Upper lobe of right lung (tissue), 1 donor: ENCODE measurements around the gene EPHB4. TPM values are rescaled to one million over a fixed set of nuclear protein-coding genes. Genes with fewer than 3 reads are reported as not detected.

ENCODE experiments used
- ATAC-seq: fragments of 200-7000 bp; cut with Tn5 transposase; one replicate; pipeline ENCODE4 v1.9.1; 2020; ENCODE audit warnings: mild to moderate bottlenecking, moderate library complexity
- DNase-seq: peaks from one replicate; pipeline ENCODE4 v3.0.0-alpha.2; 2020
- H3K27ac ChIP-seq: fragments of 200-600 bp; one replicate; pipeline ENCODE4 v1.8.0; 2022
- H3K27me3 ChIP-seq: fragments of 200-600 bp; one replicate; pipeline ENCODE4 v1.8.0; 2022; ENCODE audit warnings: mild to moderate bottlenecking
- H3K36me3 ChIP-seq: fragments of 200-600 bp; one replicate; pipeline ENCODE4 v1.8.0; 2022
- H3K4me1 ChIP-seq: fragments of 200-600 bp; one replicate; pipeline ENCODE4 v1.8.0; 2022
- H3K4me3 ChIP-seq: fragments of 200-600 bp; one replicate; pipeline ENCODE4 v1.8.0; 2022; ENCODE audit warnings: mild to moderate bottlenecking
- H3K9me3 ChIP-seq: fragments of 200-600 bp; one replicate; pipeline ENCODE4 v1.8.0; 2022
- intact Hi-C: fragments of 100-400 bp; cut with DNase I; formaldehyde crosslinking; loops from one replicate; pipeline ENCODE4 v1.11.0; 2022
- total RNA-seq: library from RNA; stranded (reverse); fragmentation: NEBNext Ultra II Directional; extraction: Animal tissue kit (Norgen Biotek cat#: 25700); gene quantifications from one replicate; pipeline ENCODE4 v1.2.1, GENCODE V29; 2021
- TF ChIP-seq, protein P1 (sequence below): fragments of 200-600 bp; IDR thresholded peaks from one replicate; pipeline ENCODE4 v1.8.0; 2022; ENCODE audit warnings: antibody characterized with exemption
- donor health status: DM: no; HTN: yes; CAD: no; lungs with severe emphysema.

EPHB4 gene
- total RNA-seq, 1 donor from 2014 or later: 117 TPM

DNA sequence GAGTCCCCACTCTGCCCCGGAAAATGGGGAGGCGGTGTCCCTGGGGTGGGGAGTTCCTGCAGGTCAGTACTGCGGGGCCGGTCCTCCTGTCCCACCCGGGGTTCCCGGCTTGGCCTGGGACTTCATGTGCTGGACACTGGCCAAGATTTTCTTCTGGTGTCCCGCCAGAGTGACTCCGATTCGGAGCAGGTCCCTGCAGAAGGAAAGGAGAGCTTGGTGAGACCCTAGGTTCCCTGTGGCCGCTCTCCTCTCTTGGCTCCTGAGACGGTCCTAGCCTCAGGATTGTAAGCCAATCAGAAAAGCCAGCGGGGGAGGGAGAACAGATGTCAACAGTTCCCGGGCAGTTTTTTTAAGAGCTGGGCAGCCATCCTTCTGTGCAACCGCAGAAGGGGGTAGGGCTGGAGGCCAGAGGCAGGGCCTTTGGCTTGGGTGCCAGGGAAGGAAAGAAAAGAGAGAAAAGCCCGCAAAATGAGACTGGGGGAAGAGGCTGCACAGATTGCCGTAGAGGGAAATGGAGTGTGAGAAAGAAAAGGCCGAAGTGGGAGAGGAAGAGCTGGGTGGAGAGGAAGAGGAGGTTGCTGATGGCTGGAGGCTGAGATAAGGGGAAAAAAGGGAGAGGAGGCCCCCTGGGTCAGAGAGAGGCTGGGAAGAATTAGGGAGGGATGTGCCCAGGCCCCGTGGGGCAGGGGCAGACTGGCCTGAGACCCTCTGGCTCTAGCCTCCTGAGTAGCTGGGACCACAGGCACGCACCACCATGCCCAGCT, 23.7 kb downstream of the EPHB4 start:
- intact Hi-C loops: loop anchor here (5.0 kb wide), 1 partner anchor 49 kb away; the partner anchor contains the start of gene SLC12A9
- H3K36me3 ChIP-seq: peaks cover 40% of the 10 kb centered on the region
- DNase-seq: peak; percentile 81
- TF ChIP-seq, protein P1, sequence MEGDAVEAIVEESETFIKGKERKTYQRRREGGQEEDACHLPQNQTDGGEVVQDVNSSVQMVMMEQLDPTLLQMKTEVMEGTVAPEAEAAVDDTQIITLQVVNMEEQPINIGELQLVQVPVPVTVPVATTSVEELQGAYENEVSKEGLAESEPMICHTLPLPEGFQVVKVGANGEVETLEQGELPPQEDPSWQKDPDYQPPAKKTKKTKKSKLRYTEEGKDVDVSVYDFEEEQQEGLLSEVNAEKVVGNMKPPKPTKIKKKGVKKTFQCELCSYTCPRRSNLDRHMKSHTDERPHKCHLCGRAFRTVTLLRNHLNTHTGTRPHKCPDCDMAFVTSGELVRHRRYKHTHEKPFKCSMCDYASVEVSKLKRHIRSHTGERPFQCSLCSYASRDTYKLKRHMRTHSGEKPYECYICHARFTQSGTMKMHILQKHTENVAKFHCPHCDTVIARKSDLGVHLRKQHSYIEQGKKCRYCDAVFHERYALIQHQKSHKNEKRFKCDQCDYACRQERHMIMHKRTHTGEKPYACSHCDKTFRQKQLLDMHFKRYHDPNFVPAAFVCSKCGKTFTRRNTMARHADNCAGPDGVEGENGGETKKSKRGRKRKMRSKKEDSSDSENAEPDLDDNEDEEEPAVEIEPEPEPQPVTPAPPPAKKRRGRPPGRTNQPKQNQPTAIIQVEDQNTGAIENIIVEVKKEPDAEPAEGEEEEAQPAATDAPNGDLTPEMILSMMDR: no peak
- peak overlapping the region; percentile 16 for H3K4me3 ChIP-seq
- peak; percentile 89 for ATAC-seq
- H3K27ac ChIP-seq: peak overlapping the region; percentile 42
- peaks cover 30% of the 10 kb centered on the region for H3K4me1 ChIP-seq
- no peaks in the 10 kb centered on the region for H3K27me3 ChIP-seq
- no peaks in the 10 kb centered on the region for H3K9me3 ChIP-seq

DNA sequence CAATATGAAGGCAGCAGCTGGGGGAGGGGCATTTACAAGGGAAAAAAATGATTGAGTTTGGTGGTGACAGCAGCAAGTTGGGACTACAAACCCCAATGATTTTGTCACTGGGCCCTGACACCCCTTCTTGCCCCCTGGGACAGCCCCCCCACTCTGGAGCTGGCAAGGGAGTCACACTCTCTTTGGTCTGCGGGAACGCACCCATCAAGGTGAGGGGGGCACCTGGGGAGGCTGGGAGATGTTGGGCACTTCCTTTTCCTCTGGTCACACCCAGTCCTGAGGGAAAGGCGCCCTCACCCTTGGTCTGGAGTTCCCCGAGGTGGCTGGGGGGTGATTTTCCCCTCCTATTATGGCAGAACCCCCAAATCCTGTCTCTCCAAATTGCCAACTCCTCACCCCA, 24.4 kb downstream of the EPHB4 start:
- H3K36me3 ChIP-seq: peaks cover 34% of the 10 kb centered on the region
- peak overlapping the region; percentile 42 for H3K27ac ChIP-seq
- H3K4me3 ChIP-seq: no peak overlapping the region
- no peaks in the 10 kb centered on the region for H3K9me3 ChIP-seq
- DNase-seq (no peak), ATAC-seq (no peak)
- peaks cover 30% of the 10 kb centered on the region for H3K4me1 ChIP-seq
- intact Hi-C loops: loop anchor here (5.0 kb wide), 1 partner anchor 49 kb away; the partner anchor contains the start of gene SLC12A9
- TF ChIP-seq, protein P1: no peak
- no peaks in the 10 kb centered on the region for H3K27me3 ChIP-seq

DNA sequence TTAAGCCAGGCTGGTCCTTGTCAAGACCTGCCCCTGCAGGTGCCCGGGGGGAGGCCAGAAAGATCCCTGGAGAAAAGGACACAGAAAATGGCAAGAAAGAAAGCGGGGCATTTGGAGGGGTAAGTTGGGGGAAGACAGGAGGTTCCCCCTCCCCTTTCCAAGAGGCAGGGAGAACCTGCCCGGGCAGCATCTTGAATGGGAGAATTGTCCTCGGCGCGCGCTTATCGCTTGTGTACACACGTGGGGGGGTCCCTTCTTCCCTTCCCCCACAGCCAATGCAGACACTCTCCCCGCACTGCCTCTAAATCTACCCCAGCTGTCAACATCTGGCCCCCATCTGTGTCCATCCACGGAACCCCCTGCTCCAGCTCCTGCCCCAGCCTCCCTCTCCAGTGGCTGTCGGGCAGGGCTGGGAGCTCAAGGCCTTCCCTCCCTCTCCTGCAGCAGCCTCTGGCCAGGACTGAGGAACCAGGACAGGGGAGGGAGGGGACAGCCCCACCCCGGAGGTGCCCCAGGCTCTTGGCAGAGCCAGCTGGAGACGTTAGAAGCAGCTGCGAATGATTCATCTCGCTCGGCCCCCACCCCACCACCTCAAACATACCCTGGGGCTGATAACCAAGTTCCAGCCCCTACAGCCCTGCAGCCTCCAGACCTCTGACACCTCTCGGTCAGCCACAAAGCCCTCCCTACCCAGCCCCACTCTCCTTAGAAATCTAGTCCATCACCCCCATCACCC, 25.3 kb downstream of the EPHB4 start:
- Histone ChIP-seq H3K4me1 (peaks cover 30% of the 10 kb centered on the region), H3K27me3 (no peaks in the 10 kb centered on the region), H3K27ac (no peak overlapping the region), H3K36me3 (peaks cover 25% of the 10 kb centered on the region), H3K9me3 (no peaks in the 10 kb centered on the region), H3K4me3 (no peak overlapping the region)
- ATAC-seq: peak; percentile 77
- peak; percentile 87 for DNase-seq
- TF ChIP-seq, protein P1: no peak
- intact Hi-C loops: loop anchor here (5.0 kb wide), 1 partner anchor 50 kb away; the partner anchor contains the start of gene SLC12A9

DNA sequence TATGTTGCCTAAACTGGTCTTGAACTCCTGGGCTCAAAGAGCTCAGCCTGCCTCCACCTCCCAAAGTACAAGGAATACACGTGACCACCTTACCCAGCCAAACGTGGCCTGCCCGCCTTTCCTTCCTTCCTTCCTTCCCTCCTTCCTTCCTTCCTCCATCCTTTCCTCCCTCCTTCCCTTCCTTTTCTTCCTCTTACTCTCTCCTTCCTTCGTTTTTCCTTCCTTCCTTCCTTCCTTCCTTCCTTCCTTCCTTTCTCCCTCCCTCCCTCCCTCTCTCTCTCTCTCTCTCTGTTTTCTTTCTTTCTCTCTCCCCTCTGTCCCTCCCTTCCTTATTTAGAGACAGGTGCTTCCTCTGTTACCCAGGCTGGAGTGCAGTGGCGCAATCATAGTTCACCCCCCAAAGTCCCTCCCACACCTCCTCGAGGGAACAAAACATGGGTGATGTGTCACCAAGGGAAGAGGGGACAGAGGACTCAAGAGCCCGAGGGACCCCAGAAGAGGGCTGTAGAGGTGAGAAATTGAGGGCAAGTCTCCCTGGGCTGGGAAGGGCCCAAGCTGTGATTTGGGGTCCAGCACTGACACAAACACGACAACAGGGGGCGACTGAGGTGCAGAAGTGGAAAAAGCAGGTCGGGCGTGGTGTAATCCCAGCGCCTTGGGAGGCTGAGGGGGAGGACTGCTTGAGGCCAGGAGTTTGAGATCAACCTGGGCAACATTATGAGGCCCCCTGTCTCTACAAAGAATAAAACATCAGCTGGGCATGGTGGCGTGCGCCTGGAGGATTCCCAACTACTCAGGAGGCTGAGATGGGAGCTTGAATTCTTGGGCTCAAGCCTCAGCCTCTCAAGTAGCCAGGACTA, 28.1 kb downstream of the EPHB4 start:
- TF ChIP-seq, protein P1: peak; percentile 72
- ATAC-seq: peak; percentile 72
- no peaks in the 10 kb centered on the region for H3K27me3 ChIP-seq
- H3K4me1 ChIP-seq: peaks cover 30% of the 10 kb centered on the region
- DNase-seq: peak; percentile 83
- intact Hi-C loops: no loop called here
- no peaks in the 10 kb centered on the region for H3K9me3 ChIP-seq
- H3K27ac ChIP-seq: no peak overlapping the region
- H3K36me3 ChIP-seq: no peaks in the 10 kb centered on the region
- H3K4me3 ChIP-seq: no peak overlapping the region

DNA sequence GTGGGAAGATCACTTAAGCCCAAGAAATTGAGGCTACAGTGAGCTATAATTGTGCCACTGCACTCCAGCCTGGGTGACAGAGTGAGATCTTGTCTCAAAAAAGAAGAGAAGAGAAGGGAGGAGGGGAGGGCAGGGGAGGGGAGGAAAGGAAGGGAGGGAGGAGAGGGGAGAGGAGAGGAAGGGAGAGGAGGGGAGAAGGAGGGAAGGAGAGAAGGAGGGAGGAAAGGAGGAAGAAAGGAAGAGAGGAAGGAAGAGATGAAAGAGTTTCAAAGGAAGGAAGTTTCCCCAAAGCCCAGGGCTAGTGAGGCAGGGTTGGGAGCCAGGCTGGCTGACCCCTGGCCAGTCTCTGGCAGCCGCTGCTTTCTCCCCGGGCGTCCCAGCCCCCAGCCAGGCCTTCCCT, 32.6 kb downstream of the EPHB4 start:
- TF ChIP-seq, protein P1: no peak

More for the DNA sequence above, 32.6 kb downstream of the EPHB4 start:
- Histone ChIP-seq H3K27ac (no peak overlapping the region), H3K9me3 (no peaks in the 10 kb centered on the region), H3K4me3 (no peak overlapping the region), H3K36me3 (no peaks in the 10 kb centered on the region), H3K4me1 (peaks cover 3% of the 10 kb centered on the region), H3K27me3 (peaks cover 6% of the 10 kb centered on the region)
- intact Hi-C loops: no loop called here
- no peak for DNase-seq
- ATAC-seq: no peak
